H9 (cell line): Measurements from ENCODE around the gene COPS9. TPM values are rescaled to one million over a fixed set of nuclear protein-coding genes. Genes with fewer than 3 reads are reported as not detected.

Experiments used
- DNase-seq: peaks from one replicate; pipeline ENCODE4 v3.0.0-alpha.2; 2017
- H2AFZ ChIP-seq: one replicate; pipeline ENCODE4 v1.6.1; 2013; ENCODE audit warnings: mild to moderate bottlenecking, low read length, control low read depth, moderate library complexity
- H2AK5ac ChIP-seq: 2 replicates; pipeline ENCODE4 v1.6.1; 2013; ENCODE audit warnings: low read length, control low read depth, mixed read lengths; ENCODE audit not compliant: insufficient read length
- H2BK120ac ChIP-seq: one replicate; pipeline ENCODE4 v1.6.1; 2013; ENCODE audit warnings: low read depth, mild to moderate bottlenecking, low read length, control low read depth, inconsistent platforms; ENCODE audit not compliant: poor library complexity, severe bottlenecking
- H2BK12ac ChIP-seq: 2 replicates; pipeline ENCODE4 v1.6.1; 2013; ENCODE audit warnings: low read length, control low read depth, mixed read lengths, low read depth; ENCODE audit not compliant: insufficient read length
- H2BK15ac ChIP-seq: 2 replicates; pipeline ENCODE4 v1.6.1; 2013; ENCODE audit warnings: low read depth, low read length, control low read depth
- H2BK20ac ChIP-seq: one replicate; pipeline ENCODE4 v1.6.1; 2013; ENCODE audit warnings: low read depth, mild to moderate bottlenecking, low read length, control low read depth, inconsistent platforms; ENCODE audit not compliant: poor library complexity, severe bottlenecking
- H2BK5ac ChIP-seq: 2 replicates; pipeline ENCODE4 v1.6.1; 2013; ENCODE audit warnings: low read length, control low read depth, mixed read lengths; ENCODE audit not compliant: insufficient read length
- H3K14ac ChIP-seq: 2 replicates; pipeline ENCODE4 v1.6.1; 2013; ENCODE audit warnings: low read length, control low read depth; ENCODE audit not compliant: insufficient read depth
- H3K18ac ChIP-seq: 2 replicates; pipeline ENCODE4 v1.6.1; 2013; ENCODE audit warnings: low read depth, mild to moderate bottlenecking, mixed read lengths, low read length, control low read depth; ENCODE audit not compliant: insufficient read length
- H3K23ac ChIP-seq: 2 replicates; pipeline ENCODE4 v1.6.1; 2013; ENCODE audit warnings: low read length, control low read depth, mixed read lengths, low read depth; ENCODE audit not compliant: insufficient read length
- H3K23me2 ChIP-seq: 2 replicates; pipeline ENCODE4 v1.6.1; 2013; ENCODE audit warnings: low read depth, mild to moderate bottlenecking, mixed read lengths, low read length, control low read depth; ENCODE audit not compliant: insufficient read length, poor library complexity, severe bottlenecking
- H3K27ac ChIP-seq: 2 replicates; pipeline ENCODE4 v1.5.1; 2013; ENCODE audit warnings: low read length, control low read depth, mixed read lengths, low read depth; ENCODE audit not compliant: insufficient read length
- H3K27me3 ChIP-seq: 2 replicates; pipeline ENCODE4 v1.6.1; 2013; ENCODE audit warnings: low read length, control low read depth, inconsistent platforms; ENCODE audit not compliant: insufficient read depth
- H3K4ac ChIP-seq: 2 replicates; pipeline ENCODE4 v1.6.1; 2013; ENCODE audit warnings: low read depth, mild to moderate bottlenecking, control low read depth, inconsistent platforms, low read length, moderate library complexity
- H3K4me1 ChIP-seq: 2 replicates; pipeline ENCODE4 v1.6.1; 2013; ENCODE audit warnings: low read length, control low read depth, inconsistent platforms; ENCODE audit not compliant: insufficient read depth
- H3K4me2 ChIP-seq: 2 replicates; pipeline ENCODE4 v1.6.1; 2013; ENCODE audit warnings: low read length, control low read depth, mixed read lengths; ENCODE audit not compliant: insufficient read length, insufficient read depth
- H3K56ac ChIP-seq: 2 replicates; pipeline ENCODE4 v1.6.1; 2013; ENCODE audit warnings: low read depth, mild to moderate bottlenecking, mixed read lengths, low read length, control low read depth; ENCODE audit not compliant: insufficient read length
- H3K79me1 ChIP-seq: 2 replicates; pipeline ENCODE4 v1.6.1; 2013; ENCODE audit warnings: low read depth, mild to moderate bottlenecking, moderate library complexity, low read length, control low read depth, inconsistent platforms; ENCODE audit not compliant: insufficient read depth, poor library complexity, severe bottlenecking
- H3K79me2 ChIP-seq: 2 replicates; pipeline ENCODE4 v1.6.1; 2013; ENCODE audit warnings: low read length, control low read depth, inconsistent platforms; ENCODE audit not compliant: insufficient read depth
- H3K9ac ChIP-seq: 2 replicates; pipeline ENCODE4 v1.6.1; 2013; ENCODE audit warnings: low read length, control low read depth, mixed read lengths; ENCODE audit not compliant: insufficient read length; ENCODE audit errors: extremely low read depth
- H3K9me3 ChIP-seq: one replicate; pipeline ENCODE4 v1.6.1; 2013; ENCODE audit warnings: low read depth, low read length, inconsistent platforms; ENCODE audit not compliant: control insufficient read depth
- H3T11ph ChIP-seq: one replicate; pipeline ENCODE4 v1.6.1; 2013; ENCODE audit warnings: mild to moderate bottlenecking, low read length, control low read depth, inconsistent platforms
- H4K20me1 ChIP-seq: one replicate; pipeline ENCODE4 v1.6.1; 2013; ENCODE audit not compliant: control insufficient read depth, insufficient read length, insufficient read depth
- H4K5ac ChIP-seq: 2 replicates; pipeline ENCODE4 v1.6.1; 2013; ENCODE audit warnings: low read depth, mild to moderate bottlenecking, mixed read lengths, low read length, control low read depth; ENCODE audit not compliant: insufficient read length
- H4K8ac ChIP-seq: replicated peaks from 2 replicates; pipeline ENCODE4 v1.6.1; 2013; ENCODE audit warnings: low read length, control low read depth, mixed read lengths, low read depth; ENCODE audit not compliant: insufficient read length
- H4K91ac ChIP-seq: 2 replicates; pipeline ENCODE4 v1.6.1; 2013; ENCODE audit warnings: low read depth, mild to moderate bottlenecking, moderate library complexity, mixed read lengths, low read length, control low read depth; ENCODE audit not compliant: insufficient read length
- H3K27ac Mint-ChIP-seq, 3 experiments: 2 replicates in 2 of 3; 3 replicates in 1 of 3; pipeline ENCODE4 v1.8.0; 2020 to 2021; ENCODE audit warnings: mixed read lengths in 3 of 3, mild to moderate bottlenecking in 1 of 3, moderate library complexity in 1 of 3
- H3K27me3 Mint-ChIP-seq: 2 replicates; pipeline ENCODE4 v1.8.0; 2021; ENCODE audit warnings: low read depth, mild to moderate bottlenecking, moderate library complexity, mixed read lengths
- H3K36me3 Mint-ChIP-seq, 3 experiments: 2 replicates in 2 of 3; 3 replicates in 1 of 3; pipeline ENCODE4 v1.8.0; 2020 to 2021; ENCODE audit warnings: low read depth in 3 of 3, mixed read lengths in 3 of 3; ENCODE audit not compliant: insufficient read depth in 1 of 3
- H3K4me1 Mint-ChIP-seq, 2 experiments: 2 replicates each; pipeline ENCODE4 v1.8.0; 2020; ENCODE audit warnings: mixed read lengths in 2 of 2
- H3K4me3 Mint-ChIP-seq, 2 experiments: 2 replicates in 1 of 2; 3 replicates in 1 of 2; pipeline ENCODE4 v1.8.0; 2020 to 2021; ENCODE audit warnings: mild to moderate bottlenecking in 2 of 2, mixed read lengths in 2 of 2, moderate library complexity in 1 of 2
- H3K9me3 Mint-ChIP-seq, 2 experiments: 2 replicates in 1 of 2; 3 replicates in 1 of 2; pipeline ENCODE4 v1.8.0; 2020; ENCODE audit warnings: mild to moderate bottlenecking in 2 of 2, mixed read lengths in 2 of 2, moderate library complexity in 1 of 2
- CTCF ChIP-seq: fragments of 200-600 bp; sonication (generic); conservative IDR thresholded peaks from 3 replicates; pipeline ENCODE4 v1.8.0; 2021; ENCODE audit warnings: antibody characterized with exemption, mild to moderate bottlenecking
- WGBS: extraction: QIAGEN DNeasy Blood & Tissue Kit; methylation state at CpG from one replicate; pipeline ENCODE4 v1.1.7; 2013; ENCODE audit warnings: missing lambda C conversion rate, low lambda C conversion rate, mixed read lengths; ENCODE audit not compliant: insufficient read length; ENCODE audit errors: extremely low coverage; 5-methylcytosine and 5-hydroxymethylcytosine counted together
- total RNA-seq: library from RNA; stranded (reverse); gene quantifications from 2 replicates; pipeline ENCODE4 v1.2.1, GENCODE V29; 2021

The COPS9 gene
- total RNA-seq, 1 experiment from 2014 or later, result 142 TPM

DNA sequence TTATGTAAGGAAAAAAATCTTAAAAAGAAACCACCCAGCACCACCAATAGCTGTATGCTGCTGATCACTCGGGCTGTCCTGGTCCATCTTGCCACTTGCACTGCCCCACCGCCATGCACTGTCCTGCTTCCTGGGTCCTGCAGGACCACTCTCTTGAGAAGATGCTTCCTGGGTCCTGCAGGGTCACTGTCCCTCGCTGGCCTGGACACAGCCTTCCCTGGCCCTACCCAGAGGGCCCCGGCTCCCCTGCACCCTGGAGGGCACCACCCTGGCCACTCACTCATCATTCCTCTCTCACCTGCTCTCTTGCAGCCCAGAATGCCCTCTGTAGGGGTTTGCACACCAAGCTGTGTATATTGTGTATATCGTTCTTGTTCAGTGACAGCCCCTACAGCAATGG lies 6.8 kb upstream of the COPS9 start:
- Histone ChIP-seq H2BK15ac (no peak overlapping the region), H3K79me1 (no peaks in the 10 kb centered on the region), H3K9ac (no peak overlapping the region), H2AK5ac (no peak overlapping the region), H4K8ac (no peak overlapping the region), H3K27me3 (no peaks in the 10 kb centered on the region), H3K23me2 (no peaks in the 10 kb centered on the region), H3K18ac (no peak overlapping the region), H3T11ph (no peak overlapping the region), H4K20me1 (no peaks in the 10 kb centered on the region), H2BK12ac (no peak overlapping the region), H3K56ac (no peak overlapping the region), H3K4ac (no peak overlapping the region), H3K14ac (no peak overlapping the region), H4K5ac (no peak overlapping the region), H2AFZ (no peak overlapping the region), H3K27ac (no peak overlapping the region), H2BK120ac (no peak overlapping the region), H3K4me2 (no peak overlapping the region), H3K9me3 (no peaks in the 10 kb centered on the region), H3K23ac (no peak overlapping the region), H4K91ac (no peak overlapping the region), H2BK5ac (no peak overlapping the region), H3K79me2 (no peaks in the 10 kb centered on the region), H3K4me1 (no peaks in the 10 kb centered on the region; the same call in 1 of the 2 replicates), H2BK20ac (no peak overlapping the region)
- peaks cover 11 to 18% of the 10 kb centered on the region in 2 experiments for H3K4me1 Mint-ChIP-seq
- peaks cover 0 to 4% (median 0%) of the 10 kb centered on the region in 3 experiments; a peak in 3 of 7 replicates for H3K36me3 Mint-ChIP-seq
- H3K4me3 Mint-ChIP-seq, result no peak overlapping the region
- peaks cover 9% of the 10 kb centered on the region for H3K27me3 Mint-ChIP-seq
- no peak for TF ChIP-seq CTCF
- WGBS, result no CpG with 5 or more reads among the region's 5 CpGs
- no peak overlapping the region for H3K27ac Mint-ChIP-seq
- DNase-seq, result no peak
- peaks cover 8 to 10% of the 10 kb centered on the region in 2 experiments; a peak in 4 of 5 replicates for H3K9me3 Mint-ChIP-seq
